HG03432 (cell line): ENCODE measurements around the gene BBOF1.
"Not testable (repeated sequence)": the region's sequence is repeated elsewhere in the genome, so short reads cannot be mapped to it uniquely, and the experiment has no call there.

Experiments
- ATAC-seq: cut with Tn5 transposase; IDR thresholded peaks from one replicate; pipeline ENCODE4 v1.9.1; 2021; ENCODE audit warnings: mild to moderate bottlenecking, moderate library complexity; ENCODE audit not compliant: unreplicated experiment

Gene BBOF1

DNA sequence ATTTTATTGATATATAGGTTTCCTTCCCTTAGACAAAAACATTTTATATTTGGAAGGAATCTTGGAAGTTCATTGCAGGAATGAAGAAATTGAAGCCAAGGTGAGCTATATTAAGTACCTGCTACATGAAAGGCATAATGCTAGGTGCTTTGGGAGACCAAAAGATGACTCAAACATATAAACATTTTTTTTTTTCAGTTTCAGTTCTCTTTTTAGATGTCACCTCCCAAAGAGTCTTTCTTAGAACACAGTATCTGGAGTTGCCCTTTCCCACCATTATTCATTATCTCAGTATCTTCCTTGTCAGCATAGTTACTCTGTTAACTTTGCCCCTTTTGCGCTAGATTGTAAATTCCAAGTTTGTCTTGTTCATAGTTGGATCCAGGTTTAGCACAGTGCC is 66.7 kb downstream of the BBOF1 start:
- no peak for ATAC-seq

DNA sequence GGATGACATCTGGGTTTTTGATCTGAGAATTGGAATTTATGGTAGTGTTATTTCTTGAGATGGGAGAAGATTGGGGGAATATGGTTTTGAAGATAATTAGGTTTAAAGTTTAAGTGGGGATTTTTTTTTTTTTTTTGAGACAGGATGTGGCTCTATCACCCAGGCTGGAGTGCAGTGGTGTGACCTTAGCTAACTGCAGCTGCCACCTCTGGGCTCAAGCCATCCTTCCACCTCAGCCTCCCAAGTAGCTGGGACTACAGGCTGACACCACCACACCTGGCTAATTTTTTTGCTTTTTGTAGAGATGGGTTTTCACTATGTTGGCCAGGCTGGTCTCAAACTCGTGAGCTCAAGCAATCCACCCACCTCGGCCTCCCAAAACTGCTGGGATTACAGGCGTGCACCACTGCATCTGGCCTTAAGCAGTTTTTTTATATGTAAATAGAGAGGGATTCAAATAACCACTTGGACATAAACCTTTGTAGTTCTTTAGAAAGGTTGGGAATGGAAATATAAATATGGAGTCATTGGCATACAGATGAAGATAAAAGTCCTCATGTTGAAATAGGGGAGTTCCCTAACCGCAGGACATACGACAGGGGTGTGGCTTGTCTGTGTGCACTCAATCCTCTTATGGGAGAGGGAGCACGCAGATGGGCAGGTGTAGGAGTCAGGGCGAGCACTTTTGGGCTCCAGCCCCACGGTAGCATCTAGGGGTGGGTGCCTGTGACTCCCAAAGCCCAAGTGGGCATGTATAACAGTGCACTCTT is 70.3 kb downstream of the BBOF1 start:
- no peak for ATAC-seq

GRCh38 chr14:74105381-74105780 is 86.2 kb downstream of the BBOF1 start:
- ATAC-seq, result no peak

DNA sequence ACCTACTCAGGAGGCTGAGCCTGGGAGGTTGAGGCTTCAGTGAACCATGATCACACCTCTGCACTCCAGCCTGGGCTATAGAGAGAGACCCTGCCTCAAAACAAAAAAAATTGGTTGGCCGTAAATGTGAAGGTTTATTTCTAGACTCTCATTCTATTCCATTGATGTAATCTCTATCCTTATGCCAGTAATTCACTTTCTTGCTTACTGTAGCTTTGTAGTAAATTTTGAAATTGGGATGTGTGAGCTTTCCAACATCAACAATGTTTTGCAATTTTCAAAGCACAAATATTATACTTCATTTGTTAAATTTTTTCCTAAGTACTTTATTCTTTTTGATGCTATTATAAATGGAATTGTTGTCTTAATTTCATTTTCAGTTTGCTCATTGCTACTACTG is 90.2 kb downstream of the BBOF1 start:
- no peak for ATAC-seq

DNA sequence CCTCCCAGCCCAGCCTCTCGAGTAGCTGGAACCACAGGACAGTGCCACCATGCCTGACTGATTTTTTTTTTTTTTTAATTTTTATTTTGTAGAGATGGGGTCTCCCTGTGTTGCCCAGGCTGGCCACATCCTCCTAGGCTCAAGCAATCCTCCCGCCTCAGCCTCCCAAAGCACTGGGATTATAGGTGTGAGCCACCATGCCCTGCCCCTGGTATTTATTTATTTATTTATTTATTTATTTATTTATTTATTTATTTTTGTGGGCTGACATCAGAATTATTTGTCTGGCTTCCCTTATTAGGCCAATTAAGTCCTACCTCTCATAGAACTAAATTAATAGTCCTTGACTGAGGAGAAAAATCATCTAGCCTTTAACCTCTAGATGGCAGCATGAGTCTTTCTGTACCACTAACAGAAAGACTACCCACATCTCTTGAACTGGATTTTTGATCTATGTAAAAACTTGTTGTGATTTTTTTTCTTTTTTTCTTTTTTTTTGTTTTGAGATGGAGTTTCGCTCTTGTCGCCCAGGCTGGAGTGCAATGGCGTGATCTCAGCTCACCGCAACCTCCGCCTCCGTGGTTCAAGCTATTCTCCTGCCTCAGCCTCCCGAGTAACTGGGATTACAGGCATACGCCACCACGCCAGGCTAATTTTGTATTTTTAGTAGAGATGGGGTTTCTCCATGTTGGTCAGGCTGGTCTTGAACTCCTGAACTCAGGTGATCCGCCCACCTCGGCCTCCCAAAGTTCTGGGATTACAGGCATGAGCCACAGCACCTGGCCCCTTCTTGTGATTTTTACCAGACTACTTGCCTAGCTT is 92.5 kb downstream of the BBOF1 start:
- ATAC-seq, result not testable (repeated sequence)
